Measurements from ENCODE around the gene ACOX3.

DNA sequence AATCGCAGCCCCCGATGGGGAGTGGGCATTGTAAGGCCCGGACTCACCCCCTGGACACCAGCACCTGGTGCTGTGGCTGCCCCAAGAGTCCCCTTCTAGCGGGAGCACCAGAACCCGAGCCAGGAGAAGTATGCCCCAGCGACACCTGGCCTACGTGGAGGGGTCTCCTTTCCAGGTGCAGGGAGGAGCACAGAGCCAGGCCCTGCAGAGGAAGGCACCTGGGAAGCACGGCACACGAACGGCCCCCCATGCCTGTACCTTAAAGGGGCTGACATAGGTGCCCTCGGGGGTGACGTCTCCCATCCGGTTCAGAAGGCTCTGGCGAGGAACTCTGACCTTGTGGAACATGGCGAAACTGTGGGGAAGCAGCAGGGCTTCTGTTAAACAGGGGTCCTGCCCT lies 41.2 kb downstream of the ACOX3 start:
- TF ChIP-seq EZH2phosphoT487 (IDR thresholded peaks at IDR 0.05; ENCODE audit: borderline replicate concordance, low read length), result no peak
- TF ChIP-seq, protein P1, sequence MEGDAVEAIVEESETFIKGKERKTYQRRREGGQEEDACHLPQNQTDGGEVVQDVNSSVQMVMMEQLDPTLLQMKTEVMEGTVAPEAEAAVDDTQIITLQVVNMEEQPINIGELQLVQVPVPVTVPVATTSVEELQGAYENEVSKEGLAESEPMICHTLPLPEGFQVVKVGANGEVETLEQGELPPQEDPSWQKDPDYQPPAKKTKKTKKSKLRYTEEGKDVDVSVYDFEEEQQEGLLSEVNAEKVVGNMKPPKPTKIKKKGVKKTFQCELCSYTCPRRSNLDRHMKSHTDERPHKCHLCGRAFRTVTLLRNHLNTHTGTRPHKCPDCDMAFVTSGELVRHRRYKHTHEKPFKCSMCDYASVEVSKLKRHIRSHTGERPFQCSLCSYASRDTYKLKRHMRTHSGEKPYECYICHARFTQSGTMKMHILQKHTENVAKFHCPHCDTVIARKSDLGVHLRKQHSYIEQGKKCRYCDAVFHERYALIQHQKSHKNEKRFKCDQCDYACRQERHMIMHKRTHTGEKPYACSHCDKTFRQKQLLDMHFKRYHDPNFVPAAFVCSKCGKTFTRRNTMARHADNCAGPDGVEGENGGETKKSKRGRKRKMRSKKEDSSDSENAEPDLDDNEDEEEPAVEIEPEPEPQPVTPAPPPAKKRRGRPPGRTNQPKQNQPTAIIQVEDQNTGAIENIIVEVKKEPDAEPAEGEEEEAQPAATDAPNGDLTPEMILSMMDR (conservative IDR thresholded peaks at IDR 0.05; ENCODE audit: low read depth, low read length), result no peak
- no peak for TF ChIP-seq EZH2 (IDR thresholded peaks at IDR 0.05; ENCODE audit: low read length, unreplicated experiment)
